ENCODE data around the gene TCL1B.

DNA sequence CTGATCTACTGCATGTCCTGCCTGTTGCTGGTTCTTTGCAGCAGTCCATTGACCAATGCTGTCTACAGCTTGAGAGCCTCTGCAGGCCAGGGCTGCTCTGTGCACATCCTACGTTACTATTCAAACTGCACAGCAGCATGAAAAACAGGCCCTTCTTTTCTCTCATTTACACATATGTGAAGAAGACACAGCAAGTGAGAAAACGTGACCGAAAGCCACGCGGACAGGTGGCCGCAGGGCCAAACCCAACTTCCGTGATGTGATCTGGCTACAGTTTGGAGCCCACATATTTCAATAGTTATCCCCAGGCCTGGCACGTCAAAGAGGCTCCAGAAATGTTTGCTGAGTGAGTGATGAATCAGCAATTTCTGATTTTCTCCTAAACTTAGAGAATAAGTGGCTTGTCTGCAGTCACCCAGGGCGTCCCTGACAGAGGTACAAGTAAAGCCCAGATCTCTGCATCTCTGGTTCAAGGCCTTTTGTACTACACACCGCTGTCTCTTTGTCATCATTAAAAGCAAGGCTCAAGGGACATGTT, 17.9 kb upstream of the TCL1B start:
- TF ChIP-seq, protein P1, sequence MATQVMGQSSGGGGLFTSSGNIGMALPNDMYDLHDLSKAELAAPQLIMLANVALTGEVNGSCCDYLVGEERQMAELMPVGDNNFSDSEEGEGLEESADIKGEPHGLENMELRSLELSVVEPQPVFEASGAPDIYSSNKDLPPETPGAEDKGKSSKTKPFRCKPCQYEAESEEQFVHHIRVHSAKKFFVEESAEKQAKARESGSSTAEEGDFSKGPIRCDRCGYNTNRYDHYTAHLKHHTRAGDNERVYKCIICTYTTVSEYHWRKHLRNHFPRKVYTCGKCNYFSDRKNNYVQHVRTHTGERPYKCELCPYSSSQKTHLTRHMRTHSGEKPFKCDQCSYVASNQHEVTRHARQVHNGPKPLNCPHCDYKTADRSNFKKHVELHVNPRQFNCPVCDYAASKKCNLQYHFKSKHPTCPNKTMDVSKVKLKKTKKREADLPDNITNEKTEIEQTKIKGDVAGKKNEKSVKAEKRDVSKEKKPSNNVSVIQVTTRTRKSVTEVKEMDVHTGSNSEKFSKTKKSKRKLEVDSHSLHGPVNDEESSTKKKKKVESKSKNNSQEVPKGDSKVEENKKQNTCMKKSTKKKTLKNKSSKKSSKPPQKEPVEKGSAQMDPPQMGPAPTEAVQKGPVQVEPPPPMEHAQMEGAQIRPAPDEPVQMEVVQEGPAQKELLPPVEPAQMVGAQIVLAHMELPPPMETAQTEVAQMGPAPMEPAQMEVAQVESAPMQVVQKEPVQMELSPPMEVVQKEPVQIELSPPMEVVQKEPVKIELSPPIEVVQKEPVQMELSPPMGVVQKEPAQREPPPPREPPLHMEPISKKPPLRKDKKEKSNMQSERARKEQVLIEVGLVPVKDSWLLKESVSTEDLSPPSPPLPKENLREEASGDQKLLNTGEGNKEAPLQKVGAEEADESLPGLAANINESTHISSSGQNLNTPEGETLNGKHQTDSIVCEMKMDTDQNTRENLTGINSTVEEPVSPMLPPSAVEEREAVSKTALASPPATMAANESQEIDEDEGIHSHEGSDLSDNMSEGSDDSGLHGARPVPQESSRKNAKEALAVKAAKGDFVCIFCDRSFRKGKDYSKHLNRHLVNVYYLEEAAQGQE (IDR thresholded peaks at IDR 0.05; ENCODE audit: insufficient read depth in 1 of 2, low read depth in 2 of 2, low read length in 2 of 2), result no peak
- no peak for TF ChIP-seq POLR2AphosphoS5 (IDR thresholded peaks at IDR 0.05; ENCODE audit: low read depth, low read length)
